RCC 7860 (cell line): ENCODE measurements around the gene MSI2.

Source experiments
- DNase-seq: peaks from one replicate; pipeline ENCODE4 v3.0.0-alpha.2; 2015; ENCODE audit warnings: low spot score
- FAIRE-seq: peaks from 2 replicates; lab custom pipeline; 2012; peaks lifted over from hg19 to GRCh38; lab: Jason Lieb, UNC

Gene MSI2

GRCh38 chr17:57363580-57363979, 107.3 kb downstream of the MSI2 start:
- FAIRE-seq (no peak), DNase-seq (no peak)

- DNase-seq (no peak), FAIRE-seq (no peak)
Measured at GRCh38 chr17:57363998-57364643, 107.8 kb downstream of the MSI2 start.

- DNase-seq (no peak), FAIRE-seq (no peak)
Measured at GRCh38 chr17:57365420-57365819, 109.1 kb downstream of the MSI2 start.

GRCh38 chr17:57366177-57366557, 109.8 kb downstream of the MSI2 start:
- FAIRE-seq (no peak), DNase-seq (no peak)

GRCh38 chr17:57366558-57367351, 110.4 kb downstream of the MSI2 start:
- peak; percentile 68 for DNase-seq

GRCh38 chr17:57368637-57369336, 112.5 kb downstream of the MSI2 start:
- FAIRE-seq = no peak

More at GRCh38 chr17:57366558-57367351, 110.4 kb downstream of the MSI2 start:
- FAIRE-seq = peak; percentile 88

GRCh38 chr17:57369509-57369945, 113.2 kb downstream of the MSI2 start:
- DNase-seq (peak; percentile 25), FAIRE-seq (peak; percentile 2)

More at GRCh38 chr17:57368637-57369336, 112.5 kb downstream of the MSI2 start:
- no peak for DNase-seq

GRCh38 chr17:57370037-57370581, 113.8 kb downstream of the MSI2 start:
- DNase-seq = peak; percentile 72
- peak; percentile 87 for FAIRE-seq

- DNase-seq = no peak
- FAIRE-seq = no peak
Measured at GRCh38 chr17:57370619-57371018, 114.3 kb downstream of the MSI2 start.

GRCh38 chr17:57372156-57372555, 115.8 kb downstream of the MSI2 start:
- FAIRE-seq (peak; percentile 96), DNase-seq (peak; percentile 57)

- DNase-seq (no peak), FAIRE-seq (no peak)
Measured at GRCh38 chr17:57373048-57373447, 116.7 kb downstream of the MSI2 start.

- FAIRE-seq = no peak
- no peak for DNase-seq
Measured at GRCh38 chr17:57373756-57374155, 117.4 kb downstream of the MSI2 start.

- FAIRE-seq = no peak
Measured at GRCh38 chr17:57375040-57375769, 118.9 kb downstream of the MSI2 start.

GRCh38 chr17:57375770-57376225, 119.5 kb downstream of the MSI2 start:
- DNase-seq = no peak
- FAIRE-seq = no peak

More at GRCh38 chr17:57375040-57375769, 118.9 kb downstream of the MSI2 start:
- no peak for DNase-seq

GRCh38 chr17:57377094-57377493, 120.8 kb downstream of the MSI2 start:
- no peak for FAIRE-seq
- DNase-seq = no peak

- DNase-seq (no peak), FAIRE-seq (no peak)
Measured at GRCh38 chr17:57379237-57379894, 123.0 kb downstream of the MSI2 start.

- no peak for FAIRE-seq
- DNase-seq = no peak
Measured at GRCh38 chr17:57379895-57380434, 123.6 kb downstream of the MSI2 start.

GRCh38 chr17:57381498-57381897, 125.2 kb downstream of the MSI2 start:
- FAIRE-seq (no peak), DNase-seq (no peak)

GRCh38 chr17:57384219-57384618, 127.9 kb downstream of the MSI2 start:
- DNase-seq (no peak), FAIRE-seq (no peak)

GRCh38 chr17:57385975-57386374, 129.7 kb downstream of the MSI2 start:
- no peak for FAIRE-seq

More at GRCh38 chr17:57385975-57386374, 129.7 kb downstream of the MSI2 start:
- no peak for DNase-seq
